HepG2 (cell line): ENCODE measurements around the gene VSIR.

Experiments used
- ARNT ChIP-seq: fragments of 450-650 bp; IDR thresholded peaks from 2 replicates; pipeline ENCODE4 v1.6.1; 2017
- CBFB ChIP-seq: sonication (generic); formaldehyde crosslinking; IDR thresholded peaks from 2 replicates; pipeline ENCODE4 v1.4.0; 2020; ENCODE audit warnings: missing genetic modification reagents
- ETV5 ChIP-seq: IDR thresholded peaks from 2 replicates; pipeline ENCODE4 v1.6.1; 2018; ENCODE audit warnings: missing biosample characterization, missing genetic modification reagents, inconsistent platforms, borderline replicate concordance
- FOXK1 ChIP-seq: sonication (generic); formaldehyde crosslinking; IDR thresholded peaks from 2 replicates; pipeline ENCODE4 v1.4.0; 2020; ENCODE audit warnings: low read depth, missing genetic modification reagents, borderline replicate concordance
- HOXA5 ChIP-seq: sonication (generic); formaldehyde crosslinking; IDR thresholded peaks from 2 replicates; pipeline ENCODE4 v1.4.0; 2020; ENCODE audit warnings: missing genetic modification reagents
- JUND ChIP-seq: sonication (generic); formaldehyde crosslinking; IDR thresholded peaks from 2 replicates; pipeline ENCODE4 v1.8.0; 2022; ENCODE audit warnings: mild to moderate bottlenecking, missing genetic modification reagents
- PHF8 ChIP-seq: sonication (generic); formaldehyde crosslinking; IDR thresholded peaks from 2 replicates; pipeline ENCODE4 v1.5.0; 2020; ENCODE audit warnings: missing genetic modification reagents
- REST ChIP-seq, 2 experiments: IDR thresholded peaks; 2 replicates each; pipeline ENCODE4 v1.6.1; 2011 to 2012; ENCODE audit warnings: low read length in 2 of 2, borderline replicate concordance in 1 of 2, low read depth in 1 of 2, mild to moderate bottlenecking in 1 of 2, moderate library complexity in 1 of 2
- YY1 ChIP-seq: IDR thresholded peaks from 2 replicates; pipeline ENCODE4 v1.6.1; 2011; ENCODE audit warnings: low read length, low read depth, moderate library complexity, mild to moderate bottlenecking; ENCODE audit not compliant: insufficient read depth, insufficient replicate concordance
- ZC3H4 ChIP-seq: sonication (generic); formaldehyde crosslinking; IDR thresholded peaks from 2 replicates; pipeline ENCODE4 v1.4.0; 2020; ENCODE audit warnings: missing genetic modification reagents, borderline replicate concordance
- ZNF138 ChIP-seq: sonication (generic); formaldehyde crosslinking; IDR thresholded peaks from 2 replicates; pipeline ENCODE4 v1.5.0; 2020; ENCODE audit warnings: mild to moderate bottlenecking, low read depth, missing genetic modification reagents
- ZNF34 ChIP-seq: sonication (generic); formaldehyde crosslinking; IDR thresholded peaks from 2 replicates; pipeline ENCODE4 v1.4.0; 2020; ENCODE audit warnings: mild to moderate bottlenecking, missing genetic modification reagents, borderline replicate concordance
- ZNF704 ChIP-seq: sonication (generic); formaldehyde crosslinking; IDR thresholded peaks from 2 replicates; pipeline ENCODE4 v1.8.1; 2023; ENCODE audit warnings: mild to moderate bottlenecking, inconsistent platforms, moderate library complexity, missing genetic modification reagents, borderline replicate concordance
- ZNF709 ChIP-seq: sonication (generic); formaldehyde crosslinking; IDR thresholded peaks from 2 replicates; pipeline ENCODE4 v1.5.0; 2020; ENCODE audit warnings: mild to moderate bottlenecking, missing genetic modification reagents

DNA sequence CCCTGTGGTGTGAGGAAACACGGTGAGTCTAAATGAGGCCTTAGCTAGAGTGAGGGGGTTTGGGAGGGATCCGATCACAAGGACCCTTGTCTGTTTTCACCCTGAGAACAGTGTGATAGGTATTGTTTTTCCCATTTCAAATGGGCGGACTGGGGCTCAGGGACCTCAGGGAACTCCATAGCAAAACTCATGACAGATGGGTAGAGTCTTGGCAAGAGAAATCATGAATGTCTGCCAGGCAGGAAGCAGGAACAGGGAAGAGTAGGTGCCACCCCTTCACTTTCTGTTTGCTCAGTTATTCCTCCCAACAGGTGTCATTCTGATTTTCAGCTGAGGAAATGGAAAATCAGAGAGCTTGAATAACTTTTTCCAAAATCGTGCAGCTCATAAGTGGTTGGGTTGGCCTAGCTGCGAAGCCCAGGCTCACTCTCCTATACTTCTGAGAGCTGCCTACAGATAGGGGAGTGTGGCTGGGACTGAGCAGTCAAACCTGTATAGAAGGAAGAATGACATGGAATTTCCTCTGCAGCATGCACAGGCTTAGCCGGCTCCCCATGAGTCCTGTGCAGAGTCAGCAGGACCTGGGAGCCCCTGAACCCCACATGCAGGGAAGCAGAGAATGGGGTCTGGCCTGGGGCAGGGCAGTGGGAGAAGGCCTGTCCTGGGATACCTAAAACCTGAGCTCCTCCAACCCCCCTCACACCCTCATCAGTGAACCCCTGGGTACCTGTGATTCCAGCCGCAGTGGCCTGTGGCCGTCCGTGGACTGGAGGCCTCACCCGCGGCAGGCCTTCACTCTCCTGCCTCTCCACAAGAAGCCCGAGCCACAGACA is 36.1 kb downstream of the VSIR start:
- TF ChIP-seq PHF8 (CRISPR knock-in tag), result no peak
- TF ChIP-seq ZNF709 (CRISPR knock-in tag), result no peak
- TF ChIP-seq CBFB (CRISPR knock-in tag), result no peak
- no peak for TF ChIP-seq ZC3H4 (CRISPR knock-in tag)
- TF ChIP-seq REST (IDR thresholded peaks at IDR 0.05; ENCODE audit: borderline replicate concordance in 1 of 2, low read depth in 1 of 2, low read length in 2 of 2), result no peak
- TF ChIP-seq YY1, result no peak
- no peak for TF ChIP-seq ETV5 (CRISPR knock-in tag)
- TF ChIP-seq ZNF34 (CRISPR knock-in tag), result no peak
- no peak for TF ChIP-seq ZNF704 (CRISPR knock-in tag)
- TF ChIP-seq ZNF138, result no peak
- no peak for TF ChIP-seq ARNT
- no peak for TF ChIP-seq FOXK1
- no peak for TF ChIP-seq JUND (CRISPR knock-in tag)
- TF ChIP-seq HOXA5 (CRISPR knock-in tag), result no peak
